Posterior vena cava (tissue), 2 donors: ENCODE data around the gene CCDC78. TPM values are rescaled to one million over a fixed set of nuclear protein-coding genes. Genes with fewer than 3 reads are reported as not detected.

ENCODE experiments used
- DNase-seq: peaks from one replicate; pipeline ENCODE4 v3.0.0-alpha.2; 2020; ENCODE audit warnings: low spot score
- intact Hi-C, 2 donors: fragments of 100-400 bp; cut with DNase I; formaldehyde crosslinking; loops; one replicate each; pipeline versions ENCODE4 v1.14.1 to v1.14.2; 2022 to 2023
- microRNA-seq, 2 donors: library from miRNA; unstranded; fragments of <30 nt; microRNA quantifications; one replicate each; pipeline ENCODE4 v1.2.0, GENCODE V29; 2020 to 2021; ENCODE audit warnings: borderline microRNAs expressed in 2 of 2
- total RNA-seq, 2 donors: library from RNA; stranded (reverse); fragmentation: NEBNext Ultra II Directional; extraction: Animal tissue kit (Norgen Biotek cat#: 25700); gene quantifications; one replicate each; pipeline ENCODE4 v1.2.1, GENCODE V29; 2021
- donor health status: DM: yes; HTN: yes; CAD: no.
- donor health status: DM: yes; HTN: yes; CAD: no.

The CCDC78 gene
- total RNA-seq, 2 donors from 2014 or later: 0.52 to 1.0 TPM

DNA sequence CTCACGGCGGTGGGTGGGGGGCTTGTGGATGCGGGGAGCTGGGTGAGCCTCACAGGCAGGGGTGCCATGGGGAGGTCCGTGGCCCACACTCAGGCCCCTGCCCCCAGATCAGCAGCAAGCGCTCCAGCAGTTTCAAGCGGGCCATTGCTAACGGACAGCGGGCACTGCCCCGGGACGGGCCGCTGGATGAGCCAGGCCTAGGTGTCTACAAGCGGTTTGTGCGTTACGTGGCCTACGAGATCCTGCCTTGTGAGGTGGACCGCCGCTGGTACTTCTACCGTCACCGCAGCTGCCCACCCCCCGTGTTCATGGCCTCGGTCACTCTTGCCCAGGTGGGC, 49.7 kb downstream of the CCDC78 start:
- no peak for DNase-seq
- intact Hi-C loops: no loop called here

DNA sequence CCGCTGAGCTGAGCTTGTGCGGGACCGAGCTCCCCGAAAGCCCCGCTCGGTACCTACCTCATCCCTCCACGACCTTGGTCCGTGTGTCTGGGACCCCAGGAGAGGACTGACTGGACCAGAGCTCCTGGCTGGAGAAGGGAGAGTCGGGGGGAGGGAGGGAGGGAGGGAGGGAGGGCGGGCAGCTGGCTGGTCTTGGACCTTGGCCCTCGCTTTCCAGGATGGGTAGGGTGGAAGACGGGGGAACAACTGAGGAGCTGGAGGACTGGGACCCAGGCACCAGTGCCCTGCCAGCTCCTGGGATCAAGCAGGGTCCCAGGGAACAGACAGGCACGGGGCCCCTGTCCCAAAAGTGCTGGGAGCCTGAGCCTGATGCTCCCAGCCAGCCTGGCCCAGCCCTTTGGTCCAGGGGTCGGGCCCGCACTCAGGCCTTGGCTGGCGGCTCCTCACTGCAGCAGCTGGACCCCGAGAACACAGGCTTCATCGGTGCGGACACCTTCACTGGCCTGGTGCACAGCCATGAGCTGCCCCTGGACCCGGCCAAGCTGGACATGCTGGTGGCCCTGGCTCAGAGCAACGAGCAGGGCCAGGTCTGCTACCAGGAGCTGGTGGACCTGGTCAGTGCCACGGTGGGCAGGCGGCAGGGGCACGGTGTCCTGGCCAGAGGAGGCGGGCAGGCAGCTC, 50.2 kb downstream of the CCDC78 start:
- intact Hi-C loops: no loop called here
- no peak for DNase-seq

DNA sequence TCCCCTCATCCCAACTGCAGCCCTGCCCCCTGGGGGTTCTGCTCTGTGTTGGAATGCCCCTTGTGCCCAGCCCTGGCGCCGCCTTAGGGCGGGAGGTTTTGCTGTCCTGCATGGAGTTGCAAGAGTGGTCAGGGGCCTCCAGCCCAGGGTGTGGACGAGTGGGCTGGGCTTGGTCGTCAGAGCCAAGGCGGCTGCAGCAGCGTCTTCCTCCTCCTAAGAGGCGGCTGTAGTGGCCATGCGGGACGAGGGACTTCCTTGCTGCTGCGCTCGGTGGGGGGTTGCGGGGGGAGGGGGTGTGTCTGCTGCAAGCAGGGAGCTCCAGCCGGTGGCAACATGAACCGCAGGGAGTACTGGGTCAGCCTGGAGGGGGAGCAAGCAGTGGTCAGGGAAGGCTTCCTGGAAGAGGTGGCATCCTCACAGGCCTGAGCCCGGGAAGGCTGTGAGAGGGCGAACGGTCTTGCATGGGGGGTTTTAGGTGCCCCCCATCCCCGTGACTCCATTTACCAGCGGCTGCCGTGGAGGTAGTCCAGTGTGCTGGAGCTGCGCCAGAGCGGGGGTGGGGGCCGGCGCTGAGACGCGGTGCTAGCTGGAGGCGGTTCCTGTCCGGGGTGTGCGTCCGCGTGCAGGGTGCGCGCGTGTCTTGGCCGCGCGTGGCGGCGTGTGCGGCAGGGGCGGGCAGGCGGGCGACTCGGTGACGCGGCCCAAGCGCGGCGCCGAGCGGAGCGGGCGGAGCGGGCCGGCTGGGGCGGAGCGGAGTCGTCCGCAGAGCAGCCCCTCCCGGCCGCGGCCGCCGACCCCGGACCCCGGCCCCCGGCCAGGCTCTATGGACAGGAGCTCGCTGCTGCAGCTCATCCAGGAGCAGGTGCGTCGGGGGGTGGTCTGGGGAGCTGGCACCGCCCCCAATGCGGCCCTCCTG, 51.0 kb downstream of the CCDC78 start, which contains the start of gene RHBDL1:
RHBDL1 (plus strand) TSS at position 704 of the 916 bp plus-strand sequence; CDS start at position 824, 120 bp downstream.
- intact Hi-C loops: no loop called here
- no peak for DNase-seq

DNA sequence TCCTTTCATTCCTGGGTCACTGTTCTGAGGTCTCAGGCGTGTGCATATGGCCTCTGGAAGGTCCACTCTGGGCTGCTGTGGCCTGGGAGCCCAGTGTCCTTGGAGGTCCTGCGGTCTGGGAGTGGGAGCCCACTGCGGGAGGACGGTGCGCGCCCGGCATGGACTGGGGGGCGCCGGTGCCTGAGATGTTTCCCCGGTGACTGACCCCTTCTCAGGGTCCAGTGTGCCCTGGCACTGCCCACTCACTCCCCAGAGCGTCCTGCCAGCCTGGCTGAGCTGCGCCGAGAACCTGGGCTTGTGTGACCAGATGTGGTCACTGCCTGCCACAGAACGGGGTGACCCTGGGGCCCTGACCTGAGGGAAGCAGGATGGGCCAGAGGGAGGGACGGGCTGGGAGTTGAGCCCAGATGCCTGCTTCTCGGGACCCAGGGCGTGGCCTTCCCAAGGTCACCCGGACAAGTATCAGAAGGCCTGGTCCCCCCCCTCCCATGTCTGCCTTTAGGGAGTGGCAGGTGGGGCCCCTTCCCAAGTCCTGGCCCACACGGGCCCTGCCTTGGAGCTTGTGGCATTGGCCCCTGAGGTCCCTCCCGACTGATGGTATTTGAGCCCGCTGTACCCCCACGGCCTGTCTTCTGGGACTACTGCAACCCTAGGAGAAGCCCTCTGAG, 51.9 kb downstream of the CCDC78 start:
- intact Hi-C loops: no loop called here
- no peak for DNase-seq

DNA sequence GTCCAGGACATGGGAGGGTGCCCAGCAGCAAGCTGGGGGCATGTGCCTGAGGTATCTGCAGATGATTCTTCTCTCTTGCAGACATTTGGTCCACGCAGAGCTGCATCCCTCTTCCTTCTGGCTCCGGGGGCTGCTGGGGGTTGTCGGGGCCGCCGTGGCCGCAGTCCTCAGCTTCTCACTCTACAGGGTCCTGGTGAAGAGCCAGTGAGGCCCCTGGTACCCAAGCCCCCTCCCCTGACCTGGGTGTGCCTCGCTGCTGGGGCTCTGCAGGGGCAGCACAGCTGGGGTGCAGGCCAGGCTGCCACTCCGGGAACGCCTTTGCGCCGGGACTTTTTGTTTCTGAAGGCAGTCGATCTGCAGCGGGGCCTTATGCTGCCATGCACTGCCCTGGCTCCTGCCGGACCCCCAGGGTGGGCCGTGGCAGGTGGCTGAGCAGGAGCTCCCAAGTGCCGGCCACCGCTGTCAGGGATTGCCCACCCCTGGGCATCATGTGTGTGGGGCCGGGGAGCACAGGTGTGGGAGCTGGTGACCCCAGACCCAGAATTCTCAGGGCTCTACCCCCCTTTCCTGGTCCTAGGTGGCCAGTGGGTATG, 52.7 kb downstream of the CCDC78 start:
- no peak for DNase-seq

DNA sequence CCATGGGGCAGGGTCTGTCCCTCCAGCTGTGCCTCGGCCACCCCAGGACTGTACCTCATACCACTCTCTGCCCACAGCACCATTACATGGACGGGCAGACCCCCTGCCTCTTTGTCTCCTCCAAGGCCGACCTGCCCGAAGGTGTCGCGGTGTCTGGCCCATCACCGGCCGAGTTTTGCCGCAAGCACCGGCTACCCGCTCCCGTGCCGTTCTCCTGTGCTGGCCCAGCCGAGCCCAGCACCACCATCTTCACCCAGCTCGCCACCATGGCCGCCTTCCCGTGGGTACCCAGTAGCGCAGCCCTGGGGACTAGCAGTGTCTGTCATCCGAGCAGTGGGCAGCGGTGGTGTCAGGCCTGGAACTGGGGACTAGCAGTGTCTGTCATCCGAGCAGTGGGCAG, 53.4 kb downstream of the CCDC78 start:
- DNase-seq: no peak
- intact Hi-C loops: no loop called here

More for the DNA sequence above, 52.7 kb downstream of the CCDC78 start:
- intact Hi-C loops: no loop called here

Small RNA genes within 50 kb of the gene (microRNA-seq; reads per million reads assigned to microRNA genes)
- 0 reads per million in 2 donors for gene MIR662

Other genes starting within 250 kb of the CCDC78 start
- 10 to 100 TPM; 23.3 to 26.6 TPM for gene CAPN15, start 198.7 kb downstream of the CCDC78 start, total RNA-seq
- not detected for gene PRR35, start 166.0 kb downstream of the CCDC78 start, total RNA-seq
- under 1 TPM; 0.38 to 0.65 TPM for gene NHLRC4, start 159.4 kb downstream of the CCDC78 start, total RNA-seq
- gene PIGQ, start 156.5 kb downstream of the CCDC78 start, total RNA-seq: 10 to 100 TPM; 22.1 to 25.4 TPM
- gene RAB40C, start 136.4 kb downstream of the CCDC78 start, total RNA-seq: 10 to 100 TPM; 13.0 to 13.6 TPM
- under 1 TPM; 0.14 TPM for gene WFIKKN1, start 95.5 kb downstream of the CCDC78 start, total RNA-seq
- gene METTL26, start 90.1 kb downstream of the CCDC78 start, total RNA-seq: 10 to 100 TPM; 43.3 to 63.2 TPM
- gene MCRIP2, start 84.6 kb downstream of the CCDC78 start, total RNA-seq: 10 to 100 TPM; 19.0 to 21.5 TPM
- 10 to 100 TPM; 13.4 to 14.9 TPM for gene WDR90, start 77.1 kb downstream of the CCDC78 start, total RNA-seq
- 10 to 100 TPM; 57.5 to 65.1 TPM for gene RHOT2, start 58.3 kb downstream of the CCDC78 start, total RNA-seq
- gene RHBDL1, start 50.8 kb downstream of the CCDC78 start, total RNA-seq: under 1 TPM; 0.71 to 0.79 TPM
- 10 to 100 TPM; 73.3 to 79.7 TPM for gene STUB1, start 46.0 kb downstream of the CCDC78 start, total RNA-seq
- 10 to 100 TPM; 49.8 to 58.9 TPM for gene JMJD8, start 42.1 kb downstream of the CCDC78 start, total RNA-seq
- gene WDR24, start 36.0 kb downstream of the CCDC78 start, total RNA-seq: 1 to 10 TPM; 7.4 to 7.5 TPM
- not detected for gene FBXL16, start 20.6 kb downstream of the CCDC78 start, total RNA-seq
- 10 to 100 TPM; 21.6 to 24.9 TPM for gene METRN, start 11.3 kb downstream of the CCDC78 start, total RNA-seq
- 10 to 100 TPM; 20.0 to 25.5 TPM for gene ANTKMT, start 5.3 kb downstream of the CCDC78 start, total RNA-seq
- 1 to 10 TPM; 3.6 to 4.1 TPM for gene HAGHL, start 663 bp upstream of the CCDC78 start, total RNA-seq
- 10 to 100 TPM; 18.2 to 18.6 TPM for gene CIAO3, start 14.6 kb upstream of the CCDC78 start, total RNA-seq
- under 1 TPM; 0.29 to 0.37 TPM for gene MSLN, start 34.3 kb upstream of the CCDC78 start, total RNA-seq
- gene RPUSD1, start 61.9 kb upstream of the CCDC78 start, total RNA-seq: 10 to 100 TPM in 1 of 2 donors, 1 to 10 TPM in 1; 8.8 to 11.4 TPM
- gene CHTF18, start 62.2 kb upstream of the CCDC78 start, total RNA-seq: 1 to 10 TPM; 7.7 TPM
- gene GNG13, start 74.3 kb upstream of the CCDC78 start, total RNA-seq: not detected
- gene LMF1, start 244.5 kb upstream of the CCDC78 start, total RNA-seq: 10 to 100 TPM; 16.4 to 21.8 TPM